Stimulated activated naive B cell treated with anti-CD40 and anti-IgM and Interleukin-4, amounts not matched to agents 10 μg/mL and 1 μg/mL and 100 μg/mL, for 72 hours (primary cell): ENCODE results near the gene RGPD3.
"Not testable (repeated sequence)": the region's sequence is repeated elsewhere in the genome, so short reads cannot be mapped to it uniquely, and the experiment has no call there.

Experiments used
- ATAC-seq, 2 donors: fragments of 150-1000 bp; cut with Tn5 transposase; replicated peaks; 2 replicates each; pipeline ENCODE4 v1.10.0; 2021; ENCODE audit warnings: moderate library complexity in 1 of 2
- DNase-seq: peaks from one replicate; pipeline ENCODE4 v3.0.0; 2021
- H3K27ac Mint-ChIP-seq: one replicate; pipeline ENCODE4 v1.8.0; 2022; ENCODE audit warnings: mild to moderate bottlenecking, mixed read lengths
- H3K27me3 Mint-ChIP-seq, 2 donors: one replicate each; pipeline ENCODE4 v1.8.0; 2022; ENCODE audit warnings: mixed read lengths in 2 of 2
- H3K36me3 Mint-ChIP-seq, 2 donors: one replicate each; pipeline ENCODE4 v1.8.0; 2022; ENCODE audit warnings: mixed read lengths in 2 of 2, mild to moderate bottlenecking in 1 of 2
- H3K4me1 Mint-ChIP-seq, 2 donors: one replicate each; pipeline ENCODE4 v1.8.0; 2022; ENCODE audit warnings: mixed read lengths in 2 of 2, mild to moderate bottlenecking in 1 of 2
- H3K4me3 Mint-ChIP-seq, 2 donors: one replicate each; pipeline ENCODE4 v1.8.0; 2022; ENCODE audit warnings: mild to moderate bottlenecking in 2 of 2, mixed read lengths in 2 of 2, moderate library complexity in 1 of 2
- H3K9me3 Mint-ChIP-seq, 2 donors: one replicate each; pipeline ENCODE4 v1.8.0; 2022; ENCODE audit warnings: mixed read lengths in 2 of 2, mild to moderate bottlenecking in 1 of 2

Gene RGPD3

DNA sequence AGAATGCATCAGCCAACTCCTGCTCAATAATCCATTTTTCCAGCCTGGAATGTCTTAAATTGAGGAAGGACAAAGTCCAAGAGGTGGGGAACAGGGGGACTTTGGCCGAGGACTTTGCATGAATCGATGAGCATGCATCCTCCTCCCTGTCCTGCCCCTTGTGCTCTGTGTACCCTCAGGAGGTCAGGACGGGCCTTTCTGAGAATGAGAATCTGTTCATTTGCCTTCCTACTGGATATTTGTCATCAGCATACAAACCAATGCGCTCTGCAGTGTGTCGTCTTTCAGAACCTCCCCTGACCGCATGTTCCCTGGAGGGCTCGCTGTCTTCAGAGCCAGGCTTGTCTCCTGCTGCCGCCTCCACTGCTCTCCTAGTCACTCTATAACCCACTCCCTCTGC lies 83.7 kb downstream of the RGPD3 start:
- H3K27ac Mint-ChIP-seq, H3K4me3 Mint-ChIP-seq, ATAC-seq, DNase-seq, H3K4me1 Mint-ChIP-seq, H3K36me3 Mint-ChIP-seq, H3K9me3 Mint-ChIP-seq: not testable (repeated sequence)
- peaks cover 14 to 27% of the 10 kb centered on the region in 2 donors for H3K27me3 Mint-ChIP-seq

DNA sequence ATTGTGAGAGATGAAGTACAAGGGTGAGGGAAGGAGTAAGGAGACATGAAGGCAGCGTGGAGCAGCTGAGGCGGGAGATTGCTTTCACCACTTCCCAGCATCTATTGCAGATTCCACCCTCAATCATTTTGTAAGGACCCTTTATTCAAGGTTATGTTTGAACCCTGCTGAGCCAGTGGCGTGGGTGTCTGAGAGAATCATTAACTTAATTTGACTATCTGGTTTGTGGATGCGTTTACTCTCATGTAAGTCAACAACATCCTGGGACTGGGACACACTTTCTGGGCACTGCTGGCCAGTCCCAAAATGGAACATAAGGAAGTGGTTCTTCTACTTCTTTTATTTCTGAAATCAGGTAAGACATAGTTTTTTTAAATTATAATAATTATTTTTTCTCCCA lies 86.3 kb downstream of the RGPD3 start:
- ATAC-seq, H3K9me3 Mint-ChIP-seq, DNase-seq, H3K4me1 Mint-ChIP-seq, H3K36me3 Mint-ChIP-seq, H3K4me3 Mint-ChIP-seq, H3K27ac Mint-ChIP-seq: not testable (repeated sequence)
- peaks cover 14 to 26% of the 10 kb centered on the region in 2 donors for H3K27me3 Mint-ChIP-seq

DNA sequence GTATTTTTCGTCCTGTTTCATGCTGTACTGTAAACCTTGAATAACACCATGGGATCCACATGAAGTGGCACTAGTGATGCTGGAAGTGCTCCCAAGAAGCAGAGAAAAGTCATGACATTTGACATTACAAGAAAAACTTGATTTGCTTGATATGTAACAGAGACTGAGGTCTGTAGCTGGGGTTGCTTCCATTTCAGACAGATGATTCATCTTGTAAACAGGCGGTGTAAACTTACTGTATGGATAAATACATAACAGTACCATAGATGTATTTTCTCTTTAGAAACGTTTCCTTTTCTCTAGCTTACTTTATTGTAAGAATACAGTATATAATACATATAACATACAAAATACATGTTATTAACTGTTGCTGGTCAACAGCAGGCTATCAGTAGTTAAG lies 88.6 kb downstream of the RGPD3 start:
- H3K4me1 Mint-ChIP-seq, H3K9me3 Mint-ChIP-seq, ATAC-seq, H3K27ac Mint-ChIP-seq, H3K36me3 Mint-ChIP-seq, H3K4me3 Mint-ChIP-seq, DNase-seq: not testable (repeated sequence)
- H3K27me3 Mint-ChIP-seq = peaks cover 10 to 16% of the 10 kb centered on the region in 2 donors

DNA sequence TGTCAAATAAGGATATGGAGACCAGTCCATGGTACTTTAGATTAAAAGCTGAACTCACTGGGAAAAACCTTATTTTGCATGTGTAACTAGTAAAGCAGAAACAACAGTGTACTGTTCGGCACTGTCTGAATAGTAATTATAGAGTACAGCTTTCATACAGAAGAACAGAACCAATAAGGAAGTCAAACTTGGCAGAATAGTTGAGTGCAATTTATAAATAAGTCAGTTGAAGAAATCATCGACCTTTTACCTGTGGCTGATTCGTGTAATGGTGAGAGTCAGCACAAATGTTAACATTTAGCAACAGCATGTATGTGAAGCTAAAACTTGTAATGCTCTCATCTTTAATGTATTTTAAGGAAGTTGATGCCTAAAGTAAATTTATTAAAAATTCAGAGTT lies 99.0 kb downstream of the RGPD3 start:
- H3K4me3 Mint-ChIP-seq, H3K9me3 Mint-ChIP-seq, H3K36me3 Mint-ChIP-seq, H3K4me1 Mint-ChIP-seq, H3K27me3 Mint-ChIP-seq, H3K27ac Mint-ChIP-seq, DNase-seq: not testable (repeated sequence)
- peak in 1 of 2 donors; percentile 75 for ATAC-seq

DNA sequence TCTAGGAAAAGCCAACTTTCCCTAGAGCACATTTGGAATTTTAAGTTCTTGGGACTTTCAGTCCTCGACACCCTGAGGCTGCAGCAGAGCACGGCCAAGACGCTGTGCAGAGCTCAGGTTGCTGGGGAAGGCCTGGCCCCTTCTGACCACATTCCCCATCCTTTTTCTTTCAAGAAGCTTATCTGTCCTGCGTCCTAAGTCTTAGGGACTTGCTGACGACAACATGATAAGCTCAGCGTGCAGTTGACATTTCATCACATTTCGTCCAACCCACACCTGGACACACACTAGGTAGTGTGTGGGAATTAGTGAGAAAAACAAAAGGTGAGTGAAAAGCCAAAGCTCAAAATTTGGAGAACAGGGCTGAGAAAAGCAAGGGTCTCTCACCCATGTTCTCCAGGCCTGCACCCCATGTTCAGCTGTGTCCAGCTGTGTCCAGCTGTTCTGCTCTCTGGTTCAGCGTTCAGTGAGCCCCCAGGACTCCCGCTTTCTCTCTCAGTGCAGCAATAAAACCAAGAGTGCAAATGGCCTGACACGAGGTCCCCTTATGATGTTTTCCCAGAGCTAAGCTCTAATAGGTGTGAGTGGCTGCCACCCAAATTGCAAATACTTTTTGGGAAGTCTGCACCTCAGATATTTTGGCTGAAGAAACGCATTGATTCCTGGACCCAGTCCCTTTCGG lies 101.9 kb downstream of the RGPD3 start:
- Mint-ChIP-seq H3K27me3 (peaks cover 0 to 6% of the 10 kb centered on the region in 2 donors), H3K36me3 (peaks cover 0 to 2% of the 10 kb centered on the region in 2 donors), H3K27ac (no peak overlapping the region), H3K4me1 (no peaks in the 10 kb centered on the region), H3K9me3 (peaks cover 0 to 2% of the 10 kb centered on the region in 2 donors), H3K4me3 (no peak overlapping the region)
- ATAC-seq (no peak), DNase-seq (no peak)

DNA sequence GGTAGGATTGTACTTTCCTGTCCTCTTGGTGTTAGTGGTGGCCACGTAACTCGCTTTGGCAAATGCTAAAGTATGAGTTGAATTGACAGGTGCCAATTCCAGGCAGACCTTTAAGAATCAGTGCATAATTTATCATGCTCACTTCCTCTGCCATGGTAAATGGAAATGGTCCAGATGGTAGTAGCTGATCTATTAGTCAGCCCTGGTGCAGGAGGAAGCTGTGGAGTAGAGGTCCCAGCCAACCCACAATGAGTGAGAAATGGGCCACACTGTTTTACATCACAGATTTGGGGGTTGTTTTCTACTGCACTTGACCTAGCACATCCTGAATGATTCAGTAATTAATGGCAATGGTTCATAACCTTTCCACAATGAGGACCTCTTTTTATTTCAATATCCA lies 104.4 kb downstream of the RGPD3 start:
- Mint-ChIP-seq H3K27ac (no peak overlapping the region), H3K27me3 (peaks cover 0 to 6% of the 10 kb centered on the region in 2 donors), H3K4me1 (no peaks in the 10 kb centered on the region), H3K9me3 (peaks cover 0 to 2% of the 10 kb centered on the region in 2 donors), H3K4me3 (no peak overlapping the region), H3K36me3 (peaks cover 0 to 2% of the 10 kb centered on the region in 2 donors)
- DNase-seq (no peak), ATAC-seq (peak; percentile 38 to 60)

DNA sequence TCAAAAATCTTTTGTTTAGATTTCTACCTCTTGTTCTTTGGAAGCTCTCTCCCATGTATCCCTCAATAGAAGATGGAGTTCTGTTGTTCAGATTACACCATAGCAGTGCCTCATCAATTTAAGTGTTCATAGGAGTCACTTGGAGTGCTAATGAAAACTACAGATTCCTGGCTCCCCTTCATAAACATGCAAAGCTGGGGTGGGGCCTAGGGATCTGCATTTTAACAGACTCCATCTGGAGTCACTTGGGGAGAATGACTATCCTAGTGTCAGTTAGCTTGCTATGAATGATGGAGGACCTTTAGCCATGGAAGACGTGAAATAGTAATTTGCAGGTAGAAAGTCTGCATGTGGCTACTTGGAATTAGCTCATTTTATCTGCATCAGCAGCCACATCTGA lies 105.4 kb downstream of the RGPD3 start:
- Mint-ChIP-seq H3K9me3 (peaks cover 0 to 2% of the 10 kb centered on the region in 2 donors), H3K27me3 (peaks cover 0 to 6% of the 10 kb centered on the region in 2 donors), H3K4me1 (no peaks in the 10 kb centered on the region), H3K4me3 (no peak overlapping the region), H3K36me3 (peaks cover 0 to 2% of the 10 kb centered on the region in 2 donors), H3K27ac (no peak overlapping the region)
- no peak for ATAC-seq
- DNase-seq = no peak

DNA sequence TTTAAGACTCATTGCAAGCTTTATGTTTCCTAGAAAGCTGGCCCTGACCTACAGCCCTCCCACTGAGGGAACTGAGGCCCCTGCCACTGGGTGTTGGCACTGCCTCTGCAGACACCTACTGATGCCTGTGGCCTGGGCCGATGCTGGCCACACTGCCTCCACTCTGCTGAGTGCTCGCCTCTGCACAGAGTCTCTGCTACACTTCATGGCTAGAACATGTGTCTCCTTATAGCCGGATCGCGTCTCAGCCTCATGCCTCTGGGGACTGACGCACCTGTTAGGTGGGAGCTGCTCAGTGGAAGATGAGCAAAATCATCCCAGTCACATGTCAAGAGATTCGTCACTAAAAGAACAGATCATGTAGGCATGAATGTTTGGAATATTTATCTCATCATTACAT lies 108.7 kb downstream of the RGPD3 start:
- no peaks in the 10 kb centered on the region for H3K4me1 Mint-ChIP-seq
- H3K36me3 Mint-ChIP-seq = no peaks in the 10 kb centered on the region
- H3K4me3 Mint-ChIP-seq = no peak overlapping the region
- H3K9me3 Mint-ChIP-seq = no peaks in the 10 kb centered on the region
- peaks cover under 1% of the 10 kb centered on the region in 2 donors for H3K27me3 Mint-ChIP-seq
- ATAC-seq (no peak), DNase-seq (no peak)
- no peak overlapping the region for H3K27ac Mint-ChIP-seq

DNA sequence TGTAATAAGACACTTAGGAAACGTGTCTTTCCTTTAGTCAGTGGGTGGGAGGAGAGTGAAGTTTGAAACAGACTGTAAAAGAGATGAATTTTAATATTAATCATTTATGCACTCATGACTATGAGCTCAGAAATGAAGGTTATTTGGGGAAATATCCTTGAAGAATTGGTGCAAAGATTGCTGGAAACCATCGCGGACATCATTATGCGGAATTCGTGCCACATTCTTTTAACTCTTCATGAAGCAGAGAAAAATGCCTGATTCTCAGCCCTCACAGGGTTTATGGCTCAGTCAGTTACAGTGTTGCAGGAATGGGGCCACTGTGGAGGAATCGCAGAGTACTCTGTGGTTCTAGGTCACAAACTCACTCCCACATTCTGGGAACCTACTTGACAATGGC lies 109.7 kb downstream of the RGPD3 start:
- H3K27ac Mint-ChIP-seq = no peak overlapping the region
- no peaks in the 10 kb centered on the region for H3K36me3 Mint-ChIP-seq
- H3K9me3 Mint-ChIP-seq = no peaks in the 10 kb centered on the region
- no peak for DNase-seq
- H3K4me3 Mint-ChIP-seq = no peak overlapping the region
- H3K4me1 Mint-ChIP-seq = peaks cover 5 to 8% of the 10 kb centered on the region in 2 donors
- no peak for ATAC-seq
- peaks cover 6 to 8% of the 10 kb centered on the region in 2 donors for H3K27me3 Mint-ChIP-seq

DNA sequence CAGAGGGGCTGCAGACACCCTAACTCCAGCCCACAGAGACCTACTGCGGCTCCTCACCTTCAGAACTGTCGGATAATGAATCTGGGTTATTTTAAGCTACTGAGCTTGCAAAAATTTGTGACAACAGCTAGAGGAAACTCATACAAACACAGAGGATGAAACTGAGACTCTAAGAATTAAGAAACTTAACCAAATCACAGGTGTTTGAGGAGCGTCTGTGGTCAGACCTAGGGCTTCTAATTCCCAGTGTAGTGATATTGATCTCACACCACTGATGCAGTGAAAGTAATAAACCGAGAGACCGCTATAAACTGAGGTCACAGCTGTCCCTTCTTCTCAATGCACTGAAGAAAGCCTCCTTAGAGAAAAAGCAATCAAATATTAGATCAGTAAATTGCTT lies 110.1 kb downstream of the RGPD3 start:
- H3K27me3 Mint-ChIP-seq = peaks cover 6 to 8% of the 10 kb centered on the region in 2 donors
- no peaks in the 10 kb centered on the region for H3K9me3 Mint-ChIP-seq
- H3K4me1 Mint-ChIP-seq = peaks cover 5 to 8% of the 10 kb centered on the region in 2 donors
- H3K36me3 Mint-ChIP-seq = no peaks in the 10 kb centered on the region
- no peak overlapping the region for H3K27ac Mint-ChIP-seq
- H3K4me3 Mint-ChIP-seq = no peak overlapping the region
- no peak for ATAC-seq
- DNase-seq = no peak

DNA sequence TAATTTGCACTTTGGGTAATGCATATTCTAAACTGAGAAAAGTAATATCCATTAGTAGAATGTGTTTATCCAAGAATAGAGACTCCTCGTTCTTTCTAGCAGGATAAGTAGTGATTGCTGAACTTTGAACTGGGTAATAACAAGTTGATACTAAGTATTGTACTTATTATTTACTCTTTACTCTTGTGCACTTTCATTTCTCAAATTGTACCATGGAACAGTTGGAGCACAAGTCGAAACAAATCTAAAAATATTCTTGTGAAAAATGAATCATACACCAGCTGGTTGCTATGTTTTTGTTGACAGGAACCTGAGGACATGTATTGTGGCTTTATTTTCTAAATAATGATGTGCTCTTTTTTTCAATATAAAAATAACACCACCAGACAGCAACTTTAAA lies 111.9 kb downstream of the RGPD3 start:
- no peak for DNase-seq
- H3K4me1 Mint-ChIP-seq = peaks cover 5 to 8% of the 10 kb centered on the region in 2 donors
- peaks cover 6 to 8% of the 10 kb centered on the region in 2 donors for H3K27me3 Mint-ChIP-seq
- no peak overlapping the region for H3K4me3 Mint-ChIP-seq
- ATAC-seq = no peak
- H3K36me3 Mint-ChIP-seq = no peaks in the 10 kb centered on the region
- H3K27ac Mint-ChIP-seq = no peak overlapping the region
- no peaks in the 10 kb centered on the region for H3K9me3 Mint-ChIP-seq

DNA sequence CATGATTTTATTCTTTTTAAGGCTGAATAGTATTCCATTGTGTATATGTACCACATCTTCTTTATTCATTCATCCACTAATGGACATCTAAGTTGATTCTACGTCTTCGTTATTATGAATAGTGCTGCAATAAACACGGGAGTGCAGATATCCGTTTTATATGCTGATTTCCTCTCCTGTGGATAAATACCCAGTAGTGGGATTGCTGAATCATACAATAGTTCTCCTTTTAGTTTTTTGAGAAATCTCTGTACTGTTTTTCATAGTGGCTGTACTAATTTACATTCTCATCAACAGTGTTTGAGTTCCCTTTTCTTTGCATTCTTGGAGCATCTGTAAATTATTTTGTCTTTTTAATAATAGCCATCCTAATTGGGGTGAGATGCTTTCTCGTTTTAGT lies 114.5 kb downstream of the RGPD3 start:
- peaks cover 6 to 8% of the 10 kb centered on the region in 2 donors for H3K27me3 Mint-ChIP-seq
- H3K9me3 Mint-ChIP-seq = no peaks in the 10 kb centered on the region
- ATAC-seq (no peak), DNase-seq (no peak)
- no peaks in the 10 kb centered on the region for H3K36me3 Mint-ChIP-seq
- no peak overlapping the region for H3K27ac Mint-ChIP-seq
- peaks cover 5 to 8% of the 10 kb centered on the region in 2 donors for H3K4me1 Mint-ChIP-seq
- no peak overlapping the region for H3K4me3 Mint-ChIP-seq

DNA sequence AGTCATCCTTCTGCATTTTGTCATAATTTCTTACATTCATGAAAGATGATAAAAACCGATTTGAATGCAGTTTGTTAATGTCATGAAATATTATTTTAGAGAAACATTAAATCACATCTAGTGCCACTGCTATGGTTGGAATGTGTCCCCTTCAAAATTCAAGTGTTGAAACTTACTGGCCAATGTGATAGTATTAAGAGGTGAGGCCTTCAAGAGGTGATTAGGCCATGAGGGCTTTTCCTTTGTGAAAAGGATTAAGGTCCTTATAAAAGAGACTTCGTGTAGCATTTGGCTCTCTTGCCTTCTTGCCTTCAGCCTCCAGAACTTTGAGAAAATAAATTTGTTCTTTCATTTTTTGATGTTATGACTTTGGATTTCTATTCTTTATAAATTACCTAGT lies 117.2 kb downstream of the RGPD3 start:
- Mint-ChIP-seq H3K27ac (no peak overlapping the region), H3K27me3 (peaks cover 6 to 8% of the 10 kb centered on the region in 2 donors), H3K9me3 (no peaks in the 10 kb centered on the region), H3K4me3 (no peak overlapping the region), H3K4me1 (peaks cover 5 to 8% of the 10 kb centered on the region in 2 donors), H3K36me3 (no peaks in the 10 kb centered on the region)
- no peak for ATAC-seq
- no peak for DNase-seq

DNA sequence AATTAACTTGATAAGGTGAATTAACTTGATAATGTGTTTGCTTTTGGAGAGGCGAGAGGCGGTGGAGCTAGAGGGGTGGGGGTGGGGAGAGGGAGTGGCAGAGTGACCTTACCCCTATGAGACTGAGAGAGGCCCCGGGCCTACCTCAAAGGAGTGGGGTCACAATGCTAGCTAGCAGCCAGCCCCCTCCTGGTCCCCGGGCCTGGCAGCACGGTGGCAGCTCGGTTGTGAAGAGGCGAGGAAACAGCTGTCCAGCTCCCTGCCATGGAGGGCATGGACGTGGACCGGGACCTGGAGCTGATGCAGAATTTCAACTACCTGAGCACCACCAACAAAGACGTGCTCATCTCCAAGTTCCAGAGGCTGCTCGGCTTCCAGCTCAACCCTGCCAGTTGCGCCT lies 123.9 kb downstream of the RGPD3 start:
- H3K27ac Mint-ChIP-seq = no peak overlapping the region
- no peaks in the 10 kb centered on the region for H3K27me3 Mint-ChIP-seq
- H3K4me1 Mint-ChIP-seq = no peaks in the 10 kb centered on the region
- H3K36me3 Mint-ChIP-seq = no peaks in the 10 kb centered on the region
- H3K9me3 Mint-ChIP-seq = no peaks in the 10 kb centered on the region
- DNase-seq (no peak), ATAC-seq (no peak)
- no peak overlapping the region for H3K4me3 Mint-ChIP-seq

DNA sequence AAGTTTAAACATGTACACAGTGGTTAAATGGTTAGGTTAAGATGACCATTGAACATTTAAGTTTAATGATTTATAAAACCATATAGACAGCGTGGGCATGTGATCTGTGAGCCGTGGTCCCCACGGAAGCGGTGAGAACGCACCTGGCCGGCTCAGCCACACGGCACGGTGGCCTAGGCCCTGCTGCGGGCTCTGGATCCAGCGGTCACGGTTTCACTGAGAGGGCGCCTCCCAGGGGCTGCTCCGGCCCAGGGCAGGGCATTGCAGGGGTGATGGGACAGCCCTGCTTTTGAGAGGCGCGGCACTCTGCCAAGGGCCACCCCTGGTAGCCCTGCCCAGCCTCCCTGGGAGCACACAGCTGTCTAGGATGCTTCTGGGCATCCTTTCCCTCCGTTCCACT lies 124.9 kb downstream of the RGPD3 start:
- Mint-ChIP-seq H3K9me3 (no peaks in the 10 kb centered on the region), H3K4me1 (no peaks in the 10 kb centered on the region), H3K27me3 (no peaks in the 10 kb centered on the region), H3K27ac (no peak overlapping the region), H3K36me3 (no peaks in the 10 kb centered on the region), H3K4me3 (no peak overlapping the region)
- DNase-seq (no peak), ATAC-seq (no peak)
